Keratinocyte (primary cell): ENCODE measurements around the gene GPR180.

Experiments
- EZH2 ChIP-seq: IDR thresholded peaks from one replicate; pipeline ENCODE4 v1.6.1; 2012; ENCODE audit warnings: inconsistent platforms, mild to moderate bottlenecking, low read length, moderate library complexity
- TF ChIP-seq, protein P1 (sequence below), 3 experiments: IDR thresholded peaks in 1 of 3; conservative IDR thresholded peaks in 1 of 3; optimal IDR thresholded peaks in 1 of 3; 2 replicates in 2 of 3; 3 replicates in 1 of 3; pipeline versions ENCODE3 to v1.5.1; 2011; ENCODE audit warnings: low read length in 3 of 3, mild to moderate bottlenecking in 3 of 3, moderate library complexity in 2 of 3, control low read depth in 1 of 3, inconsistent platforms in 1 of 3; ENCODE audit not compliant: insufficient read depth in 2 of 3; ENCODE audit errors: extremely low read depth in 1 of 3

DNA sequence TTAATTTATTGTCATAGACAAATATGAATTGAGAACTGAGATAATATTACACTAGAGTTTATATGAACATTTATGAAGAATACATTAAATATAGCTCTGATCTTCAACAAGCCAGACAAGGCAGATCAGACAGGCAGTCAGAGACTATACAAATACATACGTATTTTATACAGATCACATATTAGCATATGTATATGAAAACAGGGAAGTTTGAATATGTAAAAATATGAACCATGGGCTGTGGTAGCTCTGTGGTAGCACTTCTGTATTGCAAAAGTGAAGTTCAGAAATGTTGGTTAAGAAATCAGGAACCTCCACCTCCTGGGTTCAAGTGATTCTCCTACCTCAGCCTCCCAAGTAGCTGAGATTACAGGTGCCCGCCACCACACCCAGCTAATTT is 20.7 kb downstream of the GPR180 start:
- TF ChIP-seq, protein P1, sequence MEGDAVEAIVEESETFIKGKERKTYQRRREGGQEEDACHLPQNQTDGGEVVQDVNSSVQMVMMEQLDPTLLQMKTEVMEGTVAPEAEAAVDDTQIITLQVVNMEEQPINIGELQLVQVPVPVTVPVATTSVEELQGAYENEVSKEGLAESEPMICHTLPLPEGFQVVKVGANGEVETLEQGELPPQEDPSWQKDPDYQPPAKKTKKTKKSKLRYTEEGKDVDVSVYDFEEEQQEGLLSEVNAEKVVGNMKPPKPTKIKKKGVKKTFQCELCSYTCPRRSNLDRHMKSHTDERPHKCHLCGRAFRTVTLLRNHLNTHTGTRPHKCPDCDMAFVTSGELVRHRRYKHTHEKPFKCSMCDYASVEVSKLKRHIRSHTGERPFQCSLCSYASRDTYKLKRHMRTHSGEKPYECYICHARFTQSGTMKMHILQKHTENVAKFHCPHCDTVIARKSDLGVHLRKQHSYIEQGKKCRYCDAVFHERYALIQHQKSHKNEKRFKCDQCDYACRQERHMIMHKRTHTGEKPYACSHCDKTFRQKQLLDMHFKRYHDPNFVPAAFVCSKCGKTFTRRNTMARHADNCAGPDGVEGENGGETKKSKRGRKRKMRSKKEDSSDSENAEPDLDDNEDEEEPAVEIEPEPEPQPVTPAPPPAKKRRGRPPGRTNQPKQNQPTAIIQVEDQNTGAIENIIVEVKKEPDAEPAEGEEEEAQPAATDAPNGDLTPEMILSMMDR (optimal IDR thresholded peaks at IDR 0.05 in 1 of 3, IDR thresholded peaks at IDR 0.05 in 1 of 3, conservative IDR thresholded peaks at IDR 0.05 in 1 of 3; ENCODE audit: extremely low read depth in 1 of 3, insufficient read depth in 2 of 3, low read length in 3 of 3), result no peak
- no peak for TF ChIP-seq EZH2
